ES-I3 (cell line): Measurements from ENCODE around the gene LAMC3.

Source experiments
- H3K36me3 ChIP-seq: 2 replicates; pipeline ENCODE4 v1.6.1; 2013; ENCODE audit warnings: mild to moderate bottlenecking, low read length, control low read depth, moderate library complexity; ENCODE audit not compliant: insufficient read depth
- H3K4me1 ChIP-seq: 2 replicates; pipeline ENCODE4 v1.6.1; 2013; ENCODE audit warnings: mild to moderate bottlenecking, control low read depth, low read length; ENCODE audit not compliant: insufficient read depth
- H3K9ac ChIP-seq: 2 replicates; pipeline ENCODE4 v1.6.1; 2013; ENCODE audit warnings: low read depth, mild to moderate bottlenecking, low read length, moderate library complexity
- H3K9me3 ChIP-seq: 2 replicates; pipeline ENCODE4 v1.6.1; 2013; ENCODE audit warnings: mild to moderate bottlenecking, low read length, moderate library complexity; ENCODE audit not compliant: control insufficient read depth, insufficient read depth

The LAMC3 gene

GRCh38 chr9:131125288-131126058 is 116.5 kb downstream of the LAMC3 start, which contains the start of gene NUP214:
TSS of gene NUP214 (plus strand) at chr9:131125586. CDS start at chr9:131125705, 119 bp downstream.
- no peaks in the 10 kb centered on the region for H3K9me3 ChIP-seq

GRCh38 chr9:131126059-131126426 is 117.1 kb downstream of the LAMC3 start:
- peak overlapping the region; percentile 90 for H3K9ac ChIP-seq
- peaks cover 32% of the 10 kb centered on the region for H3K36me3 ChIP-seq
- no peaks in the 10 kb centered on the region for H3K9me3 ChIP-seq
- H3K4me1 ChIP-seq = no peaks in the 10 kb centered on the region

More at GRCh38 chr9:131125288-131126058, 116.5 kb downstream of the LAMC3 start, which contains the start of gene NUP214:
- H3K4me1 ChIP-seq = no peaks in the 10 kb centered on the region
- H3K9ac ChIP-seq = peak within 1 kb of the TSS; percentile 90
- peaks cover 29% of the 10 kb centered on the region for H3K36me3 ChIP-seq

- H3K9me3 ChIP-seq = no peaks in the 10 kb centered on the region
- peaks cover 35% of the 10 kb centered on the region for H3K36me3 ChIP-seq
Measured at GRCh38 chr9:131129183-131129582, 120.2 kb downstream of the LAMC3 start.

GRCh38 chr9:131138676-131139075 is 129.7 kb downstream of the LAMC3 start:
- no peaks in the 10 kb centered on the region for H3K9me3 ChIP-seq
- no peaks in the 10 kb centered on the region for H3K4me1 ChIP-seq
- no peak overlapping the region for H3K9ac ChIP-seq
- peaks cover 37% of the 10 kb centered on the region for H3K36me3 ChIP-seq

More at GRCh38 chr9:131129183-131129582, 120.2 kb downstream of the LAMC3 start:
- H3K4me1 ChIP-seq = no peaks in the 10 kb centered on the region
- no peak overlapping the region for H3K9ac ChIP-seq

GRCh38 chr9:131140112-131140511 is 131.1 kb downstream of the LAMC3 start:
- no peaks in the 10 kb centered on the region for H3K4me1 ChIP-seq
- H3K36me3 ChIP-seq = peaks cover 35% of the 10 kb centered on the region
- H3K9me3 ChIP-seq = no peaks in the 10 kb centered on the region
- H3K9ac ChIP-seq = no peak overlapping the region

GRCh38 chr9:131140550-131140949 is 131.6 kb downstream of the LAMC3 start:
- H3K4me1 ChIP-seq = no peaks in the 10 kb centered on the region
- no peaks in the 10 kb centered on the region for H3K9me3 ChIP-seq
- H3K36me3 ChIP-seq = peaks cover 32% of the 10 kb centered on the region
- H3K9ac ChIP-seq = no peak overlapping the region

- Histone ChIP-seq H3K9me3 (no peaks in the 10 kb centered on the region), H3K9ac (no peak overlapping the region), H3K4me1 (no peaks in the 10 kb centered on the region), H3K36me3 (peaks cover 31% of the 10 kb centered on the region)
Measured at GRCh38 chr9:131142160-131142559, 133.2 kb downstream of the LAMC3 start.
